GM23338 (cell line): Measurements from ENCODE around the gene LPAR1.

Source experiments
- CREB1 ChIP-seq: fragments of 250-450 bp; sonication (Bioruptor Pico); IDR thresholded peaks from 2 replicates; pipeline ENCODE4 v1.5.0; 2020; ENCODE audit warnings: low read depth, mild to moderate bottlenecking, moderate library complexity
- CTCF ChIP-seq, 2 experiments: fragments of 200-600 bp in 1 of 2; sonication (generic) in 1 of 2; conservative IDR thresholded peaks; 2 replicates each; pipeline versions ENCODE4 v1.5.1 to v1.6.1; 2016 to 2017; ENCODE audit warnings: antibody characterized with exemption in 2 of 2, low read depth in 2 of 2, mild to moderate bottlenecking in 2 of 2, moderate library complexity in 1 of 2
- ETS1 ChIP-seq: IDR thresholded peaks from 2 replicates; pipeline ENCODE4 v1.6.1; 2016; ENCODE audit warnings: antibody characterized with exemption
- EZH2 ChIP-seq: fragments of 200-600 bp; sonication (generic); IDR thresholded peaks from one replicate; pipeline ENCODE4 v1.8.0; 2017; ENCODE audit warnings: antibody characterized with exemption, mild to moderate bottlenecking, low read depth; ENCODE audit not compliant: unreplicated experiment
- EZH2phosphoT487 ChIP-seq: fragments of 200-600 bp; sonication (generic); IDR thresholded peaks from one replicate; pipeline ENCODE4 v1.8.1; 2018; ENCODE audit warnings: antibody characterized with exemption; ENCODE audit not compliant: unreplicated experiment
- JUNB ChIP-seq: IDR thresholded peaks from one replicate; pipeline ENCODE4 v1.6.1; 2016; ENCODE audit warnings: antibody characterized with exemption; ENCODE audit not compliant: unreplicated experiment
- POLR2AphosphoS5 ChIP-seq: IDR thresholded peaks from 2 replicates; pipeline ENCODE4 v1.6.1; 2016; ENCODE audit warnings: antibody characterized with exemption, low read depth
- REST ChIP-seq: IDR thresholded peaks from one replicate; pipeline ENCODE4 v1.6.1; 2018; ENCODE audit warnings: antibody characterized with exemption; ENCODE audit not compliant: unreplicated experiment

GRCh38 chr9:110908894-110909293 is 129.4 kb downstream of the LPAR1 start:
- TF ChIP-seq CTCF (conservative IDR thresholded peaks at IDR 0.05; ENCODE audit: low read depth in 2 of 2) (no peak), POLR2AphosphoS5 (no peak), ETS1 (no peak), EZH2phosphoT487 (no peak), CREB1 (no peak), REST (no peak), JUNB (no peak), EZH2 (no peak)
